Measurements from ENCODE around the gene WDR45B. TPM values are rescaled to one million over a fixed set of nuclear protein-coding genes. Genes with fewer than 3 reads are reported as not detected.

Gene WDR45B
- total and polyA plus RNA-seq, 2 experiments from 2014 or later: 82.6 to 112 TPM

DNA sequence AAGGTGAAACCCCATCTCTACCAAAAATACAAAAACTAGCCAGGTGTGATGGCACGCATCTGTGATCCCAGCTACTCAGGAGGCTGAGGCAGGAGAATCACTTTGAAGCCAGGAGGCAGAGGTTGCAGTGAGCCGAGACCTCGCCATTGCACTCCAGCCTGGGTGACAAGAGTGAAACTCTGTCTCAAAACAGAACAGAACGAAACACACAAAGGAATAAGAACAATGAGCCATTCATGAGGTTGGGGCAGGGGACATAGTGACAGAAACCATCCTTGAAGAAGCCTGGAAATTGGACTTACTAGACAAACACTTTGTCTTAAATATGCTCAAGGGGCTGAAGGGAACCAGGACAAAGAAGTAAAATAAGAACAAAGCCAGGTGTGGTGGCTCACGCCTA lies 39.4 kb downstream of the WDR45B start:
- H3K4me1 ChIP-seq (ENCODE audit: insufficient read depth): peaks cover 11% of the 10 kb centered on the region
- no peaks in the 10 kb centered on the region for H3K27me3 ChIP-seq
- 87% methylated on average over 5 of the region's 5 CpGs for WGBS (ENCODE audit: low lambda C conversion rate, missing lambda C conversion rate)
- DNase-seq (ENCODE audit: low spot score): no peak
- no peak overlapping the region for H3K4me2 ChIP-seq
- no peak for TF ChIP-seq EZH2 (IDR thresholded peaks at IDR 0.05; ENCODE audit: borderline replicate concordance)
- no peak for TF ChIP-seq EZH2phosphoT487 (IDR thresholded peaks at IDR 0.05; ENCODE audit: low read depth, severe bottlenecking, unreplicated experiment)
- TF ChIP-seq, protein P1, sequence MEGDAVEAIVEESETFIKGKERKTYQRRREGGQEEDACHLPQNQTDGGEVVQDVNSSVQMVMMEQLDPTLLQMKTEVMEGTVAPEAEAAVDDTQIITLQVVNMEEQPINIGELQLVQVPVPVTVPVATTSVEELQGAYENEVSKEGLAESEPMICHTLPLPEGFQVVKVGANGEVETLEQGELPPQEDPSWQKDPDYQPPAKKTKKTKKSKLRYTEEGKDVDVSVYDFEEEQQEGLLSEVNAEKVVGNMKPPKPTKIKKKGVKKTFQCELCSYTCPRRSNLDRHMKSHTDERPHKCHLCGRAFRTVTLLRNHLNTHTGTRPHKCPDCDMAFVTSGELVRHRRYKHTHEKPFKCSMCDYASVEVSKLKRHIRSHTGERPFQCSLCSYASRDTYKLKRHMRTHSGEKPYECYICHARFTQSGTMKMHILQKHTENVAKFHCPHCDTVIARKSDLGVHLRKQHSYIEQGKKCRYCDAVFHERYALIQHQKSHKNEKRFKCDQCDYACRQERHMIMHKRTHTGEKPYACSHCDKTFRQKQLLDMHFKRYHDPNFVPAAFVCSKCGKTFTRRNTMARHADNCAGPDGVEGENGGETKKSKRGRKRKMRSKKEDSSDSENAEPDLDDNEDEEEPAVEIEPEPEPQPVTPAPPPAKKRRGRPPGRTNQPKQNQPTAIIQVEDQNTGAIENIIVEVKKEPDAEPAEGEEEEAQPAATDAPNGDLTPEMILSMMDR (IDR thresholded peaks at IDR 0.05; ENCODE audit: poor library complexity): no peak
- H4K20me1 ChIP-seq (ENCODE audit: insufficient read depth, poor library complexity, severe bottlenecking): no peaks in the 10 kb centered on the region
- no peaks in the 10 kb centered on the region for H3K9me2 ChIP-seq (replicated peaks; ENCODE audit: insufficient read depth)
- H3K79me2 ChIP-seq: peaks cover 3% of the 10 kb centered on the region
- H2AFZ ChIP-seq: no peak overlapping the region
- H3K36me3 ChIP-seq (replicated peaks; ENCODE audit: insufficient read depth, low read depth): no peaks in the 10 kb centered on the region
- no peak overlapping the region for H3K4me3 ChIP-seq
- H3K9me3 ChIP-seq (ENCODE audit: low read depth): no peaks in the 10 kb centered on the region
- no peak overlapping the region for H3K27ac ChIP-seq

DNA sequence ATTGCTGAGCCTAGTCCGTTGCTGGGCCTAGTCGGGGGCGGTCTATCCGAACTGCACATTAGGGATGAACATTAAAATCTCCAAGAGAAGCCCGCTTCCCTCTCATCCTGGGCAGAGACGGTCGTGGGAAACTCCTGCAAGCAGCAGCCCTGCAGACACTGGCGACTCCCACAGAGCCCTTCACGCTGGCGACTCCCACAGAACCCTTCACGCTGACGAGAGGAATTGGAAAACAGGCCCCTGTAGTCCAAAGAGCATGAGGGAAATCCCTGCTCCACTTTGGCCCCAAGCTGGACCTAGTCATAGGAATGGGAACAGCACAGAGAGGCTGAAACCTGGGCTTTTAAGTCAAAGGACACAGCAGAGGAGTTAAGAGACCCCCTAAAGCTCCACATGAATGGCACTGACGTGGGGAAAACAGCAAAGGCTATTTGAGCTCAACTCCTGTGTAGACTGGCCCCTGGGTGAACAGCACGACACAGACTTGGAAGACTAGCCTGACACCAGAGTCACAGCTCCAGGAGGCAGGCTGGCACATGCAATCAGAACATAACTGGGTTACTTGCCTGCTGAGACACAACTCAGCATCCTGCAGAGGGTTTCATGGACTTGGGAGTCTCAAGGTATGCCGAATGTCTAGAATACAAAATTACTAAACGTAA lies 42.2 kb downstream of the WDR45B start:
- DNase-seq (ENCODE audit: low spot score): no peak
- Histone ChIP-seq H3K36me3 (replicated peaks; ENCODE audit: insufficient read depth, low read depth) (no peaks in the 10 kb centered on the region), H3K9me3 (ENCODE audit: low read depth) (no peaks in the 10 kb centered on the region), H4K20me1 (ENCODE audit: insufficient read depth, poor library complexity, severe bottlenecking) (no peaks in the 10 kb centered on the region), H3K27ac (no peak overlapping the region), H3K4me2 (no peak overlapping the region), H3K4me1 (ENCODE audit: insufficient read depth) (peaks cover 2% of the 10 kb centered on the region), H3K9me2 (replicated peaks; ENCODE audit: insufficient read depth) (no peaks in the 10 kb centered on the region), H3K79me2 (peaks cover 12% of the 10 kb centered on the region), H3K27me3 (no peaks in the 10 kb centered on the region), H2AFZ (no peak overlapping the region), H3K4me3 (no peak overlapping the region)
- TF ChIP-seq, protein P1 (IDR thresholded peaks at IDR 0.05; ENCODE audit: poor library complexity): no peak
- TF ChIP-seq EZH2phosphoT487 (IDR thresholded peaks at IDR 0.05; ENCODE audit: low read depth, severe bottlenecking, unreplicated experiment): no peak
- no peak for TF ChIP-seq EZH2 (IDR thresholded peaks at IDR 0.05; ENCODE audit: borderline replicate concordance)
- 93% methylated on average over 16 of the region's 16 CpGs for WGBS (ENCODE audit: low lambda C conversion rate, missing lambda C conversion rate)

DNA sequence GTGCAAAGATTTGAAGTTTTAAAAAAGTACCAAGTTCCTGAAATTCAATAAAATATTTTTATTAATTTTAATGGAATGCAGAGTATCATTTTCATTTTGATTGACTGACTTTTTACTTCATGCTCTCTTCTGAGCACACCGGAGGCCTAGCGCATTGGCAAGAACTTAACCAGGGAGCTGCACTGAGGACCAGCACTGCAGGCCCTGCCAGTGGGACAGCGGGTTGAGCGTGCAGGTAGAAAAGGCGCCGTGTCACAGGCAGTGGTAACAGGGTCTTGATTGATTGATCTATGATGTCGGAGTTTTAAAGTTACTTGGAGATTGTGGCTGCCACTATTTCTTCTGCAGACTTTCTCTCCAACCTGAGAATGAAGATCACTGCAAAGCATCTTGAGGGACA lies 43.7 kb downstream of the WDR45B start:
- Histone ChIP-seq H3K4me2 (no peak overlapping the region), H4K20me1 (ENCODE audit: insufficient read depth, poor library complexity, severe bottlenecking) (no peaks in the 10 kb centered on the region), H3K4me3 (no peak overlapping the region), H3K27me3 (no peaks in the 10 kb centered on the region), H3K36me3 (replicated peaks; ENCODE audit: insufficient read depth, low read depth) (no peaks in the 10 kb centered on the region), H3K9me3 (ENCODE audit: low read depth) (no peaks in the 10 kb centered on the region), H3K27ac (peak overlapping the region; percentile 37), H3K79me2 (peaks cover 18% of the 10 kb centered on the region), H3K4me1 (ENCODE audit: insufficient read depth) (no peaks in the 10 kb centered on the region), H3K9me2 (replicated peaks; ENCODE audit: insufficient read depth) (no peaks in the 10 kb centered on the region), H2AFZ (no peak overlapping the region)
- TF ChIP-seq, protein P1 (IDR thresholded peaks at IDR 0.05; ENCODE audit: poor library complexity): no peak
- TF ChIP-seq EZH2phosphoT487 (IDR thresholded peaks at IDR 0.05; ENCODE audit: low read depth, severe bottlenecking, unreplicated experiment) (no peak), EZH2 (IDR thresholded peaks at IDR 0.05; ENCODE audit: borderline replicate concordance) (no peak)
- 97% methylated on average over 7 of the region's 7 CpGs for WGBS (ENCODE audit: low lambda C conversion rate, missing lambda C conversion rate)
- no peak for DNase-seq (ENCODE audit: low spot score)

Measured in hepatocyte (in vitro differentiated cells).